HG02981 (cell line): ENCODE data around the gene SPEN.
"Not testable (repeated sequence)": the region's sequence is repeated elsewhere in the genome, so short reads cannot be mapped to it uniquely, and the experiment has no call there.

Experiments used
- ATAC-seq: cut with Tn5 transposase; IDR thresholded peaks from one replicate; pipeline ENCODE4 v1.9.1; 2021; ENCODE audit warnings: mild to moderate bottlenecking, moderate library complexity; ENCODE audit not compliant: unreplicated experiment

SPEN gene

GRCh38 chr1:15847100-15847892 lies at the start of gene SPEN:
TSS of gene SPEN (plus strand) at chr1:15847707. CDS start at chr1:15848068, 361 bp downstream.
- ATAC-seq, result peak; percentile 67

GRCh38 chr1:15799004-15799867 lies 48.3 kb upstream of the SPEN start:
- no peak for ATAC-seq

DNA sequence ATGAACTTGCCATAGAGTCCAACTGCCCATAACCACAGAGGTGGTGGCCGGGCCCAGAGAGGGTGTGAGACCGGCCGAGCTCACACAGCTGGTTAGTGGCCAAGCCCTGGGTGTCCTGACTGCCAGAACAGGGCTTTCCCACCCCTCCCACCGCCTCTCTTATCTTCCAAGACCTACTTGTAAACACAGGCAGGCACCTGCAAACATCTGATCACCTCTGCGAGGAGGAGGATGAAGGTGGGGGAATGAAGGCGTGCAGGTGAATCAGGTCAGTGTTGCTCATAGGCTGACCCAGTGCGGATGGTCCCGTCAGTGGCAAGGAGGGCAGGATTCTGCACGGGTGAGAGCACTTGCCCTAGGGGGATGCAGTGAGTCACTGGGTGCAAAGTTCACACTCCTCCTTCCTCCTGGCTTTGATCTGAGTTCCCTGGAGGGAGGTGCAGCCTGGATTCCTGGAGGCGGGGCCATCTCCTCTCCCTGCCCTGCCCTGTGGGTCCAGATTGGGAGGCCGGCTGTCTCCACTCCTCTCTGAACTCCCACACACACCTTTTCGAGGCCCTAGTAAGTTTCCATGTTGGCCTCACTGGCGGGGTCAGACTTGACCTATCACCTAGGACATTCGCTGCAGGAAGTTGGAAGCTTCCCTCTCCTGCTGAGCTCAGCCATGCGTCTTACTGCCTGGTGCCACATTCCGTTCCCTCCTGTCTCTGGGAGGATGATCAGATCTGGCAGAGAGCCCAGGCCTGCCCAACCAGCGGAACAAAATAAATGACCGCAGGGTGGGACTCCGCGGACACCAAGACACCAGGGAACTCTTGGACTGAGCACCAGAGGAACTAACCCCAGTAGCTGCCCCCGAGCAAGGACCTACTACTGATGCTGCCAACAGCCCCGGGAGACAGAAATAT lies 47.3 kb upstream of the SPEN start:
- no peak for ATAC-seq

DNA sequence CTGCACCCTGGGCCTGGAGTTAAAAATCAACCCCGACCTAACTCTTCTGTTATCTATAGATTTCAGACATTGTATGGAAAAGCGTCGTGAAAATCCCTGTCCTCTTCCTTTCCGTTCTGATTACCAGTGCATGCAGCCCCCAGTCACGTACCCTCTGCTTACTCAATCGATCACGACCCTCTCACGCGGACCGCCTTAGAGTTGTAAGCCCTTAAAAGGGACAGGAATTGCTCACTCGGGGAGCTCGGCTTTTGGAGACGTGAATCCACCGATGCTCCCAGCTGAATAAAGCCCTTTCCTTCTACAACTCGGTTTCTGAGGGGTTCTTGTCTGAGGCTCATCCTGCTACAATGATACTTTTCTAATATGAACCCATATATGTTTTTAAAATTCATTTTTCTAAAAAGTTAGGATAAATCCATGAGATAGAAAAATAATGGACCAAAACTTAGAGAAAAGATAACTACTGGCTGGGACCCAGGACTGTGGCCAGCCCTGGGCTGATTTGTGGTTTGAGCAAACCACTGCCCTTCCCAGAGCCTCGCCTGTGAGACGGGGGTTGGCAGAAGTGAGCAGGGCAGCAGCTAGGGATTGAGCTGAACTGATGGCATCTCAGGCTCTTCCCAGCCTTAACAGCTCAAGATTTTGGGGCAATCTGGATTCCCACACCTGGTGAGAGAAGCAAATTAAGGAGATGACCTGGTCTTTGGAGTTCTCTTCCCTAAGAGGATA lies 45.1 kb upstream of the SPEN start:
- ATAC-seq, result no peak

- ATAC-seq, result no peak
These were observed 44.1 kb upstream of the SPEN start for GRCh38 chr1:15803380-15803779.

GRCh38 chr1:15804060-15804459 lies 43.4 kb upstream of the SPEN start:
- ATAC-seq, result no peak

DNA sequence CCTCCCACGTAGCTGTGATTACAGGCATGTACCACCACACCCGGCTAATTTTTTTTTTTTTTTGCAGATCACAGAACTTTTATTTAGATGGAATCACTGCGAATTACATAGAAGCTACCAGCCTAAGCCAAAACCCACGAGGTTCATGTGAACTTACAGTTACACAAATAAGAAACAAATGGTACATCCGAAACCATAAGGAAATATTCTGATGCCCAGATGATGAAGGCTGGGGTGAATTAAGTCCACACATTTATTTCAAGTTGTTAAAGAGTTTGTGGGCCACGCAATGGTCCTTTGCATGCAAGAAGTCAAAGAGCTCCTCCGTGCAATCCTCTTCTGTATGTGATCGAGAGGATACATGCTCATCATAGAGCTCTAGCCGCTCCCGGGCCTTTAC lies 40.4 kb upstream of the SPEN start:
- ATAC-seq, result no peak

- not testable (repeated sequence) for ATAC-seq
These were observed 40.0 kb upstream of the SPEN start, which contains the start of gene UQCRHL for GRCh38 chr1:15807549-15807948. TSS of gene UQCRHL (minus strand) at chr1:15807649. CDS start at chr1:15807649, 0 bp downstream.

DNA sequence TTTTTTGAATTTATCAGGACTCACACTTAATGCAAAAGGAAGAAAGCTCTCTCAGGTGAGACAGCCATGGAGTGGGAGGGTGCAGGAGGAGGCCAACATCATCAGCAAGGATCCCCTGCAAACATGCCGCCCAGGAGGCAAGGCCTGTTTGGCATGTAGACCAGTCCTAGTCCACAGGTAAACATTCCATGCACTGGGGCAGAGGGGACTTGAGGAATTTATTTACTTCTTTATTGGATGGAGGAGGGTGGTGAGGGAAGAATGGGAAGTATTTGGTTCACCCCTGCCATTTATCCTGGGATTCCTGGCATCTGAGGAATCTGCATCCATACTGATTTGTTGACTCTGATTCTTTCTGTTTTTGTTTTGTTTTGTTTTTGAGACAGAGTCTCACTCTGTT lies 38.6 kb upstream of the SPEN start:
- no peak for ATAC-seq

DNA sequence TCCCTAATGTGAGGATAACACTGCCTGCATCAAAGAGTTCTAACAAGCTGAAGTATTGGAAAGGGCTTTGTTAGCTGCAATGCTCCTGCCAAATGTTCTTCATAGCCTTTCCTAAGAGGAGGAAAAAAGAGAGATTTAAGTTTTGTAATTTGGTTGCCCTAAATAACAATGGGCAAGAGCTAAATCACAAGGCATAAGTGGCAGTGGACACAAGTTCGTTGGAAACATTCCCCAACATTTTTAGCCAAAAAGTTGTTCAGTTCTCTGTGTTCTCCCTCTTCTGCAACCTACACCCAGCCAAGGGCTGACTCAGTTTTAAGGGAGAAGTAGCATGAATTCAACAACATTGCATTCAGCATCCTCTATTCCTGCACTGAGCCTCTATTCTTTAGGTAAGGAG lies 37.4 kb upstream of the SPEN start:
- ATAC-seq, result no peak

DNA sequence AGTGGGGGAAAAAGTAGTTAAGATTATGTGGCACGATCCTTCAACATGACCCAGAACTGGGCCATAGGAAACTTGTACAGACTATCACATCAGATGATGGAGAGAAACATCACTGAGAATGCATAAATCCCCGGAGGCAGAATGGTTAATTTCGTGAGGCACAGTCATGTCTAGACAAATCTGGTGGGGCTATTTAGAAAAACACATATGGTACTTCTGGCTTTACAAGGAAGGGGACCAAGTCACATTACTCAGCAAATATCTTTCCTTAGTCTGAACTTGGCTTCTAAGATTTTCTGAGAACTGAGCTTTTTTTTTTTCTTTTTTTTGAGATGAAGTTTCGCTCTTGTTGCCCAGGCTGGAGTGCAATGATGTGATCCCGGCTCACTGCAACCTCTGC lies 30.8 kb upstream of the SPEN start:
- ATAC-seq, result no peak

- ATAC-seq, result no peak
These were observed 27.0 kb upstream of the SPEN start for GRCh38 chr1:15820478-15820877.

DNA sequence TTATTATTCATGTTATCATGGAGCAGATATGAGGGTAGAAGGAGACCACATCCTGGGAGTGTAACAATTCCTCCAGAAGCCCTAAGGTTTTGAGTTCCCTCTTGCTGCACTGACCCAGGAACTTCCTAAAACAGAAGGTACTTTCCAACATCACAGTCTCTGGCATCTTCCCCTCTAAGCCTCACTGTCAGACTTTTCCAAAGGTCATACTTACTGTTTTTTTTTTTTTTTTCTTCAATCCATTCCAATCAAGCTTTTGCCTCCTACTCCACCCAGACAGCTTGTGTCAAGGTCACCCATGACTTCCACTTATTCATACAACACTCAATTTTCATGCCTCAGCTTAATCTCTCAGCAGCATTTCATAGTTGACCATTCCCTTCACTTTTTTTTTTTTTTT lies 21.7 kb upstream of the SPEN start:
- no peak for ATAC-seq

DNA sequence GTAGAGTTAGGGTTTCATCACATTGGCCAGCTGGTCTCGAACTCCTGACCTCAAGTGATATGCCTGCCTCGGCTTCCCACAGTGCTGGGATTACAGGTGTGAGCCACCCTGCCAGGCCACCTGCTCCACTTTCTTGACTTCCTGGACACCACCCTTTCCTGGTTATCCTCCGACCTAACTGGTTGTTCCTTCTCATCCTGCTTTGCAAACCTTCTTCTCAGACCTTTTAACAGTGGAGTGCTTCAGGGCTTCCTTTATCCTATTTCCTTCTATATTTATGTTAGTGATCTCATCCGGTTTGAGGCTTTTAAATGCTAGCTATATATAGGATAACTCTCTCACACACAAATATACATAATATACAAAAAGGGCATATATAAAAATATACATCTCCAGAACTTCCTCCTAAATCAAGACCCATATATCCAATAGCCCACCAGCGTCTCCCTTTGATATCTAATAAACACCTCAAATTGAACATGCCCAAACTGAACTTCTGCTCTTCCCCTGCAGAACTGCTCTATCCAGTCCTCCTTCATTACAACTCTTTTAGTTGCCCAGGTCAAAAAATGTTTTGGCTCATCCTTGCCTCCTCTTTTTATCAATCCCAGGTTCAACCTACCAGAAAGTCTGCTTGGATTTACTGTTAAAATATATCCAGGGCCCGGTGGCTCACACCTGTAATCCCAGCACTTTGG lies 20.5 kb upstream of the SPEN start:
- no peak for ATAC-seq

DNA sequence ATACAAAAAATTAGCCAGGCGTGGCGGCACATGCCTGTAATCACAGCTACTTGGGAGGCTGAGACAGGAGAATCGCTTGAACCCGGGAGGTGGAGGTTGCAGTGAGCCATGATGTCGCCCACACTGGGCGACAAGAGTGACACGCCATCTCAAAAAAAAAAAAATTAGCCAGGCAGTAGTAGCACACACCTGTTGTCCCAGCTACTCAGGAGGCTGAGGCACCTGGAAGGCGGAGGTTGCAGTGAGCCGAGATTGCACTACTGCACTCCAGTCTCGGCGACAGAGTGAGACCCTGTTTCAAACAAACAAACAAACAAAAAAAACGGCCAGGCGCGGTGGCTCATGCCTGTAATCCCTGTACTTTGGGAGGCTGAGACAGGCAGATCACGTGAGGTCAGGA lies 19.9 kb upstream of the SPEN start:
- not testable (repeated sequence) for ATAC-seq

DNA sequence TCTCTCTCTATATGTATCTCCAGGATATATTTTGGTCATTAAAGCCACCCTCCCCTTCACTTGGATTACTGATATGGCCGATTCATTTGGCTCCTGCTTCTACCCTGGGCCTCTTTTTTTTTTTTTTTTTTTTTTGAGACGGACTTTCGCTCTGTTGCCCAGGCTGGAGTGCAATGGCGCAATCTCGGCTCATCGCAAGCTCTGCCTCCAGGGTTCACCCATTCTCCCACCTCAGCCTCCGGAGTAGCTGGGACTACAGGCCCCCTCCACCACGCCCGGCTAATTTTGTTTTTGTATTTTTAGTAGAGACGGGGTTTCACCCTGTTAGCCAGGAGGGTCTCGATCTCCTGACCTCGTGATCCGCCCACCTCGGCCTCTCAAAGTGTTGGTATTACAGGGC lies 18.6 kb upstream of the SPEN start:
- not testable (repeated sequence) for ATAC-seq

GRCh38 chr1:15830258-15830657 lies 17.2 kb upstream of the SPEN start:
- ATAC-seq, result no peak

DNA sequence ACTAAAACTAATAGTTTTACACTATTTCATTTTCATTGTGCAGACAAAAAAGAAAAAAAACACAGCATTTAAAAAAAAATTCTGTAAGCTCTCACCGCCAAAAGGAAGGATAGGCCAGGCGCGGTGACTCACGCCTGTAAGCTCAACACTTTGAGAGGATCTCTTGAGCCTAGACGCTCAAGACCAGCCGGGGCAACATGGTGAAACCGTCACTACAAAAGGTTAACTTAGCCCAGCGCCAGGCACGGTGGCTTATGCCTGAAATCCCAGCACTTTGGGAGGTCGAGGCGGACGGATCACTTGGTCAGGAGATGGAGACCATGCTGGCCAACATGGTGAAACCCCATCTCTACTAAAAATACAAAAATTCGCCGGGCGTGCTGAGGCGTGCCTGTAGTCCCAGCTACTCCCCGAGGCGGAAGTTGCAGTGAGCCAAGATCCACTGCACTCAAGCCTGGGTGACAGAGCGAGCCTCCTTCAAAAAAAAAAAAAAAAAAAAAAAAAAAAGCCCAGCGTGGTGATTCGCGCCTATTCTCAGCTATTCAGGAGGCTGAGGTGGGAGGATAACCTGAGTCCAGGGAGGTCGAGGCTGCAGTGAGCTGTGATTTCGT lies 14.3 kb upstream of the SPEN start:
- ATAC-seq, result no peak

GRCh38 chr1:15833842-15834405 lies 13.6 kb upstream of the SPEN start:
- no peak for ATAC-seq
